ENCODE results near the gene GNAI2.

Gene GNAI2

DNA sequence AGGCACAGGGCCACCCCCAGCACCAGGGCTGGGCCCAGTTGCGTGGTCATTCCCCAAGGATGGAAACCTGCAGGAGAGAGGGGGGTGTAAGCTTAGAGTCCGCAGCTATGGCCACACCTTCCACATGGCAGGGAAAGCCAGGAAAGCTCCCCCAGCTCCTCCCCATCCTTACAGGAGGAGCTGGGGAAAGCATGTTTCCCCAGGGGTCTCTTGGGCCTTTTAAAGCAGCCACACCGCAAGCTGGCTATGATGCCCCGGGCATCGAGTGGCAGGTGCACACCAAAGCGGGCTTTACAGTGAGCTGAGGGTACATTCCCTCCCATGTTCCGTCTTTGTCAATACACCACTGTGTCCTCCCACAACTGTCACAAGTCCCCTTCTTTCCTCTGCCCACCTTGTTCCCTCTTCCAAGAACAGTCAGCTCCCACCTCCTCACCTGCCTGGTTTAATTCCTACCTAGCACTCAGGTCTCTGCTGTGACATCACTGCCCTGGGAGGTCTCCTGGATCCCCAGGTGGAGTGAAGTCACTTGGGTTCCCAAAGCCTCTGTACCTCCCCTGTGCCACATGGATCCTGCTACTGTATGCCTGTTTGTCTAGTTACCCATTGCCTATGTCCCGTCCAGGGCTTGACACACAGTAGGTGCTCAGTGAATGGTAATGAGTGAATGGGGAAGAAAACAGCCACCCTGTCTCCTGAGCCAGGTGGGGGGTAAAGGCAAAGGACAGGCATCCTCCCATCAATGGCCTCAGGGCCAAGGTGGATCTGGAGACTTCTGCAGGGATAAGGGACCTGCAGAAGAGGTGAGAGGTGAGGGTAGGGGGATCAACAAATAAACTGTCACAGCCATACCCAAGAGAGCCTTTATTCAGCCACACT lies 59.8 kb downstream of the GNAI2 start:
- Histone ChIP-seq H3K36me3 (ENCODE audit: control insufficient read depth, low read length) (peaks cover 8% of the 10 kb centered on the region), H3K79me2 (ENCODE audit: control insufficient read depth, low read length) (peaks cover 17% of the 10 kb centered on the region), H3K27ac (ENCODE audit: low read depth, low read length) (no peak overlapping the region), H3K4me3 (ENCODE audit: low read length) (no peak overlapping the region), H3K9me3 (ENCODE audit: control insufficient read depth, insufficient read depth, low read length) (no peaks in the 10 kb centered on the region), H3K27me3 (ENCODE audit: control insufficient read depth, low read length) (no peaks in the 10 kb centered on the region), H3K9me2 (replicated peaks; ENCODE audit: control insufficient read depth, low read length) (no peaks in the 10 kb centered on the region), H4K20me1 (ENCODE audit: control insufficient read depth, insufficient read depth, low read depth, low read length) (no peaks in the 10 kb centered on the region), H3F3A (ENCODE audit: control insufficient read depth, insufficient read depth) (peaks cover 4% of the 10 kb centered on the region; the same call in 1 of the 2 replicates), H3K4me2 (ENCODE audit: low read length) (no peak overlapping the region), H3K4me1 (ENCODE audit: control insufficient read depth, low read length) (peaks cover 29% of the 10 kb centered on the region)
- no peak for TF ChIP-seq EZH2phosphoT487 (IDR thresholded peaks at IDR 0.05; ENCODE audit: borderline replicate concordance, low read length)
- TF ChIP-seq, protein P1, sequence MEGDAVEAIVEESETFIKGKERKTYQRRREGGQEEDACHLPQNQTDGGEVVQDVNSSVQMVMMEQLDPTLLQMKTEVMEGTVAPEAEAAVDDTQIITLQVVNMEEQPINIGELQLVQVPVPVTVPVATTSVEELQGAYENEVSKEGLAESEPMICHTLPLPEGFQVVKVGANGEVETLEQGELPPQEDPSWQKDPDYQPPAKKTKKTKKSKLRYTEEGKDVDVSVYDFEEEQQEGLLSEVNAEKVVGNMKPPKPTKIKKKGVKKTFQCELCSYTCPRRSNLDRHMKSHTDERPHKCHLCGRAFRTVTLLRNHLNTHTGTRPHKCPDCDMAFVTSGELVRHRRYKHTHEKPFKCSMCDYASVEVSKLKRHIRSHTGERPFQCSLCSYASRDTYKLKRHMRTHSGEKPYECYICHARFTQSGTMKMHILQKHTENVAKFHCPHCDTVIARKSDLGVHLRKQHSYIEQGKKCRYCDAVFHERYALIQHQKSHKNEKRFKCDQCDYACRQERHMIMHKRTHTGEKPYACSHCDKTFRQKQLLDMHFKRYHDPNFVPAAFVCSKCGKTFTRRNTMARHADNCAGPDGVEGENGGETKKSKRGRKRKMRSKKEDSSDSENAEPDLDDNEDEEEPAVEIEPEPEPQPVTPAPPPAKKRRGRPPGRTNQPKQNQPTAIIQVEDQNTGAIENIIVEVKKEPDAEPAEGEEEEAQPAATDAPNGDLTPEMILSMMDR (IDR thresholded peaks at IDR 0.05; ENCODE audit: low read depth, low read length, poor library complexity, severe bottlenecking) = no peak

DNA sequence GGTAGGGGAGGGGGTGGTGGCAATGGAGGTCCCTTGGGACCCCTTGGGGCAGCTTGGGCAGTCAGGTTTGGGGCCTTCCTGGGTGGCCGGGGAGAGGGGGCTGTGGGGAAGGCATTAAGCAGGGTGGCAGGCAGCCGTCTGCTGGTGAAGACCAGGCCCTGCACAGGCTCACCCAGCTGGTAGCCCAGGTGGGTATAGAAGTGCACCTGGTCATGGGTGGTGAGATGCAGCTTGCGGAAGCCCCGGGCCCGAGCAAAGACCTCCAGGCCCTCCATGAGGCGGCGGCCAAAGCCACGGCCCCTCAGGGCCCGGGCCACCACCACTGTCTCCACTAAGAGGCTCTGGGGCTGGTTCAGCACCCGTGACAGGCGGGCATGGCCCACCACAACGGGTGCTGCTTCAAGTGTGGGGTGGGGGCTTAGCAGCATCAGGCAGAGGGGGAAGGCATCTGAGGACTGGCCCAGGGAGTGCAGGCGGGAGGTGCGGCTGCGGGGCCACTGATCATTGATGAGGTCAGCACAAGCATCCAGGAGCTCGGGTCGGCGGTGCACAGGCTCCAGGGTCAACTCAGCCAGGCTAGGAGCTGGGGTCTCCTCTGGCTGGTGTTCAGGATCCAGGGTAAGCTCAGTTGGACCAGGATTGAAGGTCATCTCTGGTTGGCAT lies 60.8 kb downstream of the GNAI2 start:
- Histone ChIP-seq H3K9me2 (replicated peaks; ENCODE audit: control insufficient read depth, low read length) (no peaks in the 10 kb centered on the region), H3K4me3 (ENCODE audit: low read length) (no peak overlapping the region), H3K4me1 (ENCODE audit: control insufficient read depth, low read length) (peaks cover 27% of the 10 kb centered on the region), H3F3A (ENCODE audit: control insufficient read depth, insufficient read depth) (peaks cover 4% of the 10 kb centered on the region; the same call in 1 of the 2 replicates), H3K27ac (ENCODE audit: low read depth, low read length) (no peak overlapping the region), H3K9me3 (ENCODE audit: control insufficient read depth, insufficient read depth, low read length) (no peaks in the 10 kb centered on the region), H3K79me2 (ENCODE audit: control insufficient read depth, low read length) (peaks cover 7% of the 10 kb centered on the region), H3K36me3 (ENCODE audit: control insufficient read depth, low read length) (peaks cover 3% of the 10 kb centered on the region), H3K4me2 (ENCODE audit: low read length) (no peak overlapping the region), H3K27me3 (ENCODE audit: control insufficient read depth, low read length) (no peaks in the 10 kb centered on the region), H4K20me1 (ENCODE audit: control insufficient read depth, insufficient read depth, low read depth, low read length) (no peaks in the 10 kb centered on the region)
- TF ChIP-seq, protein P1 (IDR thresholded peaks at IDR 0.05; ENCODE audit: low read depth, low read length, poor library complexity, severe bottlenecking) = no peak
- TF ChIP-seq EZH2phosphoT487 (IDR thresholded peaks at IDR 0.05; ENCODE audit: borderline replicate concordance, low read length) = no peak

DNA sequence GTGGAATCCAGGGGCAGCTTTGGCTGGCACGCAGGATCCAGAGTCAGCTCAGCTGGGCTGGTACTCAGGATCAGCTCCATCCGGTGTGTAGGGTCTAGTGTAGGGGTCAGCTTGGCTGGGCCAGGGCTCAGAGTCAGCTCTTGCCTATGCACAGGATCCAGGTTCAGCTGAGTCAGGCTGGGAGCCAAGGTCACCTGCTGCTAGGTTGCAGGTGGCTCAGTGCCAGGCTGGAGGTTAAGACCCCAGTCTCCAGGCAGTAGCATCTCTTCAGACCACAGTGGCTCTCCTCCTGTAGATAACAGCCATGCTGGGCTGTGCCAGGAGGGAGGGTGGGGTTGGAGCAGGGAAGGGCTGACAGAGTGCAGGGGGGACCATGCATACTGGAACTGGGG lies 61.4 kb downstream of the GNAI2 start:
- Histone ChIP-seq H3K9me2 (replicated peaks; ENCODE audit: control insufficient read depth, low read length) (no peaks in the 10 kb centered on the region), H3F3A (ENCODE audit: control insufficient read depth, insufficient read depth) (peaks cover 4% of the 10 kb centered on the region; the same call in 1 of the 2 replicates), H3K4me3 (ENCODE audit: low read length) (no peak overlapping the region), H3K27ac (ENCODE audit: low read depth, low read length) (no peak overlapping the region), H4K20me1 (ENCODE audit: control insufficient read depth, insufficient read depth, low read depth, low read length) (no peaks in the 10 kb centered on the region), H3K79me2 (ENCODE audit: control insufficient read depth, low read length) (0 out of 2 replicates have a peak, but pooled peaks cover 3% of the 10 kb centered on the region), H3K27me3 (ENCODE audit: control insufficient read depth, low read length) (no peaks in the 10 kb centered on the region), H3K4me2 (ENCODE audit: low read length) (no peak overlapping the region), H3K36me3 (ENCODE audit: control insufficient read depth, low read length) (no peaks in the 10 kb centered on the region), H3K9me3 (ENCODE audit: control insufficient read depth, insufficient read depth, low read length) (no peaks in the 10 kb centered on the region), H3K4me1 (ENCODE audit: control insufficient read depth, low read length) (peaks cover 27% of the 10 kb centered on the region)
- no peak for TF ChIP-seq EZH2phosphoT487 (IDR thresholded peaks at IDR 0.05; ENCODE audit: borderline replicate concordance, low read length)
- TF ChIP-seq, protein P1 (IDR thresholded peaks at IDR 0.05; ENCODE audit: low read depth, low read length, poor library complexity, severe bottlenecking) = no peak
